HG02642 (cell line): ENCODE results near the gene DEGS2.
"Not testable (repeated sequence)": the region's sequence is repeated elsewhere in the genome, so short reads cannot be mapped to it uniquely, and the experiment has no call there.

Source experiments
- ATAC-seq: cut with Tn5 transposase; IDR thresholded peaks from one replicate; pipeline ENCODE4 v1.9.1; 2021; ENCODE audit warnings: mild to moderate bottlenecking; ENCODE audit not compliant: unreplicated experiment, poor library complexity

Gene DEGS2

DNA sequence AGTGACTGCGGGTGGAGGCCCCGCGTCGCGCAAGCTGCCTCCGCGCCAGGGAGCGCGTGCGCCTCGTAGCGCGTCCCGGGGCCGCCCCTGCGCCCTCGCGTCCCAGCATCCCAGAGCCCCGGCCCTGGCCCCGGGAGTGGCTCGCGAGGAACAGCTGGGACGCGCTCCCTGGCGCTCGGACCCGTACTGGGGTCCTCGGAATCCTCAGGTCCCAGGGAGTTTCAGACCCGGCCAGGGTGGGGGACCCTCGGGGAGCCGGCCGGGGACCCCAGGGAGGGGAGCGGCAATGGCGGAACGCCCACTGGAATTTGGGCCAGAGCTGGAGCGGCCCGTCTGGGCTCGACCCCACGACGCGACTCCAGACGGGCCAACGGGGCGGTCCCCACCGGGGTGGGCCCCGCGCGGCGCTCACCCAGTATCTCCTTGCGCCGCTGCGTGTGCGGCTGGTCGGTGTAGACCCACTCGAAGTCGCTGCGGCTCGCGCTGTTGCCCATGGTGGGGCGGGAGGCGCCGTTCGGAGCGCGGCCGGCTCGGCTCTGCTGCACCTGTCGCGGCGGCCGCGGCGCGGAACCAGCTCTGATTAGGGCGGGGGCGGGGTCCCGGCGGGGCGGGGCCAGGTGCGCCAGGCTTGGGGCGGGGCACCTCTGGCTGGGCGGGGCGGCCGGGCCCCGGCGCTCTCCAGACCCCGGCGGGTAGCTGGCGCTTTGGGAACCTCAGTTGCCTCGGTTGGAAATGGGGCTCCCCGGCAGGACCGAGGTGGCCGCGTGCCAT lies at the start of gene DEGS2:
DEGS2 (minus strand) TSS at position 552 of the 771 bp plus-strand sequence; CDS start at position 494, 58 bp downstream.
- peak; percentile 59 for ATAC-seq

DNA sequence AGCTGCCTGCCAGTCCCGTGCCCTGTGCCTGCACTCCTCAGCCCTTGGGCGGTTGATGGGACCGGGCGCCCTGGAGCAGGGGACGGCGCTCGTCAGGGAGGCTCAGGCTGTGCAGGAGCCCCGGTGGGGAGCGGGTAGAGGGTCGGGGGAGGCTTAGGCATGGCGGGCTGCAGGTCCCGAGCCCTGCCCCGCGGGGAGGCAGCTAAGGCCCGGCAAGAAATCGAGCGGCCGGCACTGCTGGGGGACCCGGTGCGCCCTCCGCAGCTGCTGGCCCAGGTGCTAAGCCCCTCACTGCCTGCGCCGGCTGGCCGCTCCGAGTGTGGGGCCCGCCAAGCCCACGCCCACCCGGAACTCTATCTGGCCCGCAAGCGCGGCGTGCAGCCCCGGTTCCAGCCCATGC lies 48.7 kb upstream of the DEGS2 start:
- not testable (repeated sequence) for ATAC-seq

GRCh38 chr14:100207588-100207987 lies 48.1 kb upstream of the DEGS2 start:
- ATAC-seq: not testable (repeated sequence)

DNA sequence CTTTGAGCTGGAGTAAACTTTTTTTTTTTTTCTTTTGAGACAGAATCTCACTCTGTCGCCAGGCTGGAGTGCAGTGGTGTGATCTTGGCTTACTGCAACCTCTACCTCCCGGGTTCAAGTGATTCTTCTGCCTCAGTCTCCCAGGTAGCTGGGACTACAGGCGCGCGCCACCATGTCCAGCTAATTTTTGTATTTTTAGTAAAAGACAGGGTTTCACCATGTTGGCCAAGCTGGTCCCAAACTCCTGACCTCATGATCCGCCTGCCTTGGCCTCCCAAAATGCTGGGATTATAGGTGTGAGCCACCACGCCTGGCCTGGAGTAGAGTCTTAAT lies 45.4 kb upstream of the DEGS2 start:
- ATAC-seq: not testable (repeated sequence)

- no peak for ATAC-seq
Observed at GRCh38 chr14:100203962-100204834, 44.8 kb upstream of the DEGS2 start.

DNA sequence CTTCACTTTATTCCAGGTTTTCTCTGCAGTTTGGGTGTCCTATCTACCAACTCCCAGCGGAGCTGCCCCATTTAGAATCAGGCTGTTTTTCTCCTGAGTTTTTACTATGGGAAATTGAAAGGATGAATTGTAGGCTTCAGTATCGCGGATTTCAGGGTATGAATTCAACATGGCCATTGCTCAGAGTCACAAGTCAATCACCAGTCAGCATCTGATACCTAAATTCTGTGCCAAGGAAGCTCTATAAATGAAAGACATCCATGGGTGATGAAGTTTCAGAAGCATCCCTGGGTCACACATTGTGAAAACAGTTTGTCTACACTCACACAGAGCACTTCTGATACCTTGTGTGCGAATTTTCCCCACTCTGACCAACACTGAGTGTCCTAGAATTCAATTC lies 43.7 kb upstream of the DEGS2 start:
- no peak for ATAC-seq

DNA sequence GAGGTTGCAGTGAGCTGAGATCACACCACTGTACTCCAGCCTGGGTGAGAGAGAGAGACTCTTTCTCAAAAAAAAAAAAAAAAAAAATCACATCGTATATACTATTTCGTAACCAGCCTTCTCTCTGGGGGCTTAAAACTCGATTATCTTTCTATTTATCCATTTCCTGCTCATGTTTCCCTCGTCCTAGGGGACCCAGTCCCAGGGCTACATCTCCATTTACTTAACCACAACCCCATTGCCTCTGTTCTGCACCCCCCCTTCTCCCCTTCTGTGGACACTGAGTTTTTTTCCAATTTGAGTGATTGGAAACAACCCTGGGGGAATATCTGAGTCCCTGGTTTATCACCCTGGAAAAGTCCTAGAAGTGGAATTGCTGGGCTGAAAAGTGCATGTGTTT lies 43.3 kb upstream of the DEGS2 start:
- no peak for ATAC-seq

DNA sequence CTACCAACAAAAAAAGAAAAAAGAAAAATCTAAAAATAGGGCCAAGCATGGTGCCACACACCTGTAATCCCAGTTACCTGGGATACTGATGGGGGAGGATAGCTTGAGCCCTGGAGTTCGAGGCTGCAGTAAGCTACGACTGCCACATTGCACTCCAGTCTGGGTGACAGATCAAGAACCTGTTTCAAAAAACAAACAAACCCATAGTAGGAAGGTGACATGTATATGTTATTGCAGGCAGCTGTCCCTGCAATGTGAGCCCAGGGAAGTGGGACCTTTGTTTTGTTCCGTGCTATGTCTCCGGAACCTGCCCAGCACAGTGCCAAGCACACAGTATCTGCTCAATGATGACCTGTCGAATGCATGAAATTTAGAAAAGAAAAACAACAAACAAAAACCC lies 42.3 kb upstream of the DEGS2 start:
- ATAC-seq: no peak

GRCh38 chr14:100200311-100200710 lies 40.9 kb upstream of the DEGS2 start:
- ATAC-seq: no peak

DNA sequence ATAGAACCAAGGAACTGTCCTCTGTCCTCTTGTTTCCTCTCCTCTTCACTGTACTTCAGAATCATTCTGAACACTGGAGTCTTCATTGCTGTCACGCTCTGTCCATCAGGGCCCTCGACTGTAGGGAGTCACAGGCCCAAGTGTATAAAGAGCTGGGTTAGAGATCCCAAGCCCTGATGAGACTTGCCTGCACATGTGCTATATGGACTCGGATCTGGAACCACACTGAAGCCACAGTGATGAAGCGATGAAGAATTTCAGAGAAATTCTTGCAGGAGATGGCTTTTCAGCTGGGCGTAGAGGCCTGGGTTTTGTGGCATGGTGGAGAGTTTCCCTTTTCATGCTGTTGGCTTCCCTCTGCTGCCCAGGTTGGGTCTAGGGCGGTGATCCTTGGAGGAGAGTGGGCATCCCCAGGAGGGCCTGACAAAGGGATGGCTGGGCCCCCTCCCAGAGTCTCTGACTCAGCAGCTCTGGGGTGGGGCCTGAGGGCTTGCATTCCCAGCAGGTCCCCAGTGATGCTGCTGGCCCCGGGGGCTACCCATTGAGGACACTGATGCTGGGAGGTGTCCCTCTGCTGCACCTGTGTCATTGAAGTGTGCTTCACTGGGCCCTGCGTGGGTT lies 39.9 kb upstream of the DEGS2 start:
- ATAC-seq: no peak

- ATAC-seq: no peak
Observed at GRCh38 chr14:100193417-100194357, 34.2 kb upstream of the DEGS2 start.

- peak; percentile 99 for ATAC-seq
Observed at GRCh38 chr14:100192672-100193416, 33.4 kb upstream of the DEGS2 start.

- no peak for ATAC-seq
Observed at GRCh38 chr14:100192250-100192671, 32.8 kb upstream of the DEGS2 start.

DNA sequence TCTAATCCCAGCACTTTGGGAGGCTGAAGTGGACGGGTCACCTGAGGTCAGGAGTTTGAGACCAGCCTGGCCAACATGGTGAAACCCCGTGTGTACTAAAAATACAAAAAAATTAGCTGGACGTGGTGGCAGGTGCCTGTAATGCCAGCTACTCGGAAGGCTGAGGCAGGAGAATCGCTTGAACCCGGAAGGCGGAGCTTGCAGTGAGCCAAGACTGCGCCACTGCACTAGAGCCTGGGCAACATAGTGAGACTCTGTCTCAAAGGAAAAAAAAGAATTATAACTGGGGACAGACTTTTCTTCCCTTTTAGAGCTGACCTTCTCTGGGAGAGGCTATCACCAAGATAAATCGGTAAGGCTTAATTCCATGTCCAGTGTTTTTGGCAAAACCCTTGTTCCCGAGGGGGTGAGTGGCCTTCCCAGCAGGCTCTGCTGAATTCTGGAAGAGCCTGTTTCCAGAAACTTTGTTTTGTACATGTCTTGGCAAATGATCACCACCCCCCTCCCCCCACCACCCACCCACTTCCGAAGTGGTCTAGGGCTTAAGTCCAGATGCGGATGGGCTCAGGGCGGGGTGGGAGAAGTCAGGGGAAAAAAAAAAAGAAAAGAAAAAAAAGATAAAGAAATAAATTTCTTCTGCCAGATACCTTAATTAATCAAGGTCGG lies 32.3 kb upstream of the DEGS2 start:
- ATAC-seq: no peak

- ATAC-seq: no peak
Observed at GRCh38 chr14:100190126-100190525, 30.7 kb upstream of the DEGS2 start.

GRCh38 chr14:100188392-100189030 lies 29.1 kb upstream of the DEGS2 start:
- ATAC-seq: no peak

- ATAC-seq: no peak
Observed at GRCh38 chr14:100187247-100187833, 27.9 kb upstream of the DEGS2 start.
